ENCODE data around the gene ACOT11.
A peak's percentile ranks its signal among the peaks of the same experiment; 100 is the strongest.

Gene ACOT11

GRCh38 chr1:54566438-54567141 is 18.6 kb downstream of the ACOT11 start:
- no peak for DNase-seq

- DNase-seq = no peak
These were observed 19.9 kb downstream of the ACOT11 start for GRCh38 chr1:54567961-54568360.

GRCh38 chr1:54569339-54569738 is 21.3 kb downstream of the ACOT11 start:
- no peak for DNase-seq

GRCh38 chr1:54570161-54570560 is 22.1 kb downstream of the ACOT11 start:
- no peak for DNase-seq

GRCh38 chr1:54571326-54571725 is 23.3 kb downstream of the ACOT11 start:
- no peak for DNase-seq

GRCh38 chr1:54571803-54572541 is 23.9 kb downstream of the ACOT11 start:
- DNase-seq = no peak

- no peak for DNase-seq
These were observed 24.5 kb downstream of the ACOT11 start for GRCh38 chr1:54572542-54572850.

- no peak for DNase-seq
These were observed 26.2 kb downstream of the ACOT11 start for GRCh38 chr1:54574158-54574778.

GRCh38 chr1:54575161-54575560 is 27.1 kb downstream of the ACOT11 start:
- DNase-seq = no peak

GRCh38 chr1:54575605-54576290 is 27.7 kb downstream of the ACOT11 start:
- no peak for DNase-seq

GRCh38 chr1:54577612-54578011 is 29.6 kb downstream of the ACOT11 start:
- no peak for DNase-seq

GRCh38 chr1:54579337-54579781 is 31.3 kb downstream of the ACOT11 start:
- no peak for DNase-seq

GRCh38 chr1:54580856-54581550 is 33.0 kb downstream of the ACOT11 start:
- DNase-seq = no peak

- DNase-seq = no peak
These were observed 33.6 kb downstream of the ACOT11 start for GRCh38 chr1:54581621-54582035.

GRCh38 chr1:54582566-54583306 is 34.7 kb downstream of the ACOT11 start:
- DNase-seq = no peak

GRCh38 chr1:54583307-54583686 is 35.3 kb downstream of the ACOT11 start:
- DNase-seq = peak; percentile 89

- DNase-seq = peak; percentile 71
These were observed 35.8 kb downstream of the ACOT11 start for GRCh38 chr1:54583871-54584270.

- DNase-seq = no peak
These were observed 36.5 kb downstream of the ACOT11 start for GRCh38 chr1:54584575-54584974.

- DNase-seq = no peak
These were observed 37.4 kb downstream of the ACOT11 start for GRCh38 chr1:54585181-54586066.

- no peak for DNase-seq
These were observed 40.3 kb downstream of the ACOT11 start for GRCh38 chr1:54588377-54588776.

GRCh38 chr1:54591127-54591756 is 43.2 kb downstream of the ACOT11 start:
- DNase-seq = no peak
